GM12865 (cell line): Measurements from ENCODE around the gene EFHC1.

ENCODE experiments used
- DNase-seq: peaks from one replicate; pipeline ENCODE4 v3.0.0; 2010; ENCODE audit warnings: low read depth
- H3K4me3 ChIP-seq: 2 replicates; pipeline ENCODE4 v1.5.1; 2011; ENCODE audit warnings: mild to moderate bottlenecking, low read depth, low read length, control low read depth
- TF ChIP-seq, protein P1 (sequence below): IDR thresholded peaks from 2 replicates; pipeline ENCODE4 v1.5.1; 2011; ENCODE audit warnings: low read length, control low read depth, low read depth, inconsistent platforms; ENCODE audit not compliant: insufficient read depth; ENCODE audit errors: missing control alignments

EFHC1 gene

GRCh38 chr6:52494298-52495072 lies 74.3 kb downstream of the EFHC1 start:
- TF ChIP-seq, protein P1, sequence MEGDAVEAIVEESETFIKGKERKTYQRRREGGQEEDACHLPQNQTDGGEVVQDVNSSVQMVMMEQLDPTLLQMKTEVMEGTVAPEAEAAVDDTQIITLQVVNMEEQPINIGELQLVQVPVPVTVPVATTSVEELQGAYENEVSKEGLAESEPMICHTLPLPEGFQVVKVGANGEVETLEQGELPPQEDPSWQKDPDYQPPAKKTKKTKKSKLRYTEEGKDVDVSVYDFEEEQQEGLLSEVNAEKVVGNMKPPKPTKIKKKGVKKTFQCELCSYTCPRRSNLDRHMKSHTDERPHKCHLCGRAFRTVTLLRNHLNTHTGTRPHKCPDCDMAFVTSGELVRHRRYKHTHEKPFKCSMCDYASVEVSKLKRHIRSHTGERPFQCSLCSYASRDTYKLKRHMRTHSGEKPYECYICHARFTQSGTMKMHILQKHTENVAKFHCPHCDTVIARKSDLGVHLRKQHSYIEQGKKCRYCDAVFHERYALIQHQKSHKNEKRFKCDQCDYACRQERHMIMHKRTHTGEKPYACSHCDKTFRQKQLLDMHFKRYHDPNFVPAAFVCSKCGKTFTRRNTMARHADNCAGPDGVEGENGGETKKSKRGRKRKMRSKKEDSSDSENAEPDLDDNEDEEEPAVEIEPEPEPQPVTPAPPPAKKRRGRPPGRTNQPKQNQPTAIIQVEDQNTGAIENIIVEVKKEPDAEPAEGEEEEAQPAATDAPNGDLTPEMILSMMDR: no peak
- no peak for DNase-seq
- no peak overlapping the region for H3K4me3 ChIP-seq

DNA sequence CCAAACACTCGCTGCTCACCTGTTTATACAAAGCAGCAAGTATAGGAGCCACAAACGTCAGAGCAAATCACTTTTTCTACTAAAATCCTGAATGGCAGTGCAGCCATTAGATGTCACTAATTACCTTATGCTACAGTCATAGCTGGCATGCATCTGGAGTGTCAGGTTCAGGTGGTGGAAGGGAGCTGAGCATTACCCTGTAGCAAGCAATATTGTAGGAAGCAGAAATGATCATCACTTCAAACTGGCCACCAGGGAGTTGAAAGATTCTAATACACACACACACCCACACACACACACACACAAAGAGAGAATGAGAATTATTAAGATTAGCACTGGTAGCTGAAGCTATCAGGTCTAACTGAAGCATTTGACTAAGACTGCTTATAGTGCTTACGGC lies 75.8 kb downstream of the EFHC1 start:
- peak; percentile 51 for DNase-seq
- TF ChIP-seq, protein P1: no peak

DNA sequence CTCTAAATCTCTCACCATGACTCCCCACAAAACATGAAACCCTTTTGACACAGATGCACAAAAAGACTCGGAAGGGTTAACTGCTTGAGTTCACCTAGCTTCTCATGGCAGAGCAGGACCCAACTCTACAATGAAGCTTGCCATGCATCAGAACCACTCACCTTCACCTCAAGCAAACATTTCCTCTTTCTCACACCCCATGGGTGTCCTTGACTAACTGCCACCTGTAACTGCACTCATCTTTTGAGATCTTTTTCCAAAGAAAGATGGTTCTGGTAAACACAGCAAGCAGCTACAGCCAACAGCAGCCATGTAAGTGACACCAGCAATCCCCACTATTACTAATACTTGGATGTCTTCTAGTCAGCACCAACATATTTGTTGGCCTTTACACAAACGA lies 76.5 kb downstream of the EFHC1 start:
- no peak overlapping the region for H3K4me3 ChIP-seq
- TF ChIP-seq, protein P1: no peak
- DNase-seq: no peak

More for the DNA sequence above, 75.8 kb downstream of the EFHC1 start:
- H3K4me3 ChIP-seq: no peak overlapping the region

DNA sequence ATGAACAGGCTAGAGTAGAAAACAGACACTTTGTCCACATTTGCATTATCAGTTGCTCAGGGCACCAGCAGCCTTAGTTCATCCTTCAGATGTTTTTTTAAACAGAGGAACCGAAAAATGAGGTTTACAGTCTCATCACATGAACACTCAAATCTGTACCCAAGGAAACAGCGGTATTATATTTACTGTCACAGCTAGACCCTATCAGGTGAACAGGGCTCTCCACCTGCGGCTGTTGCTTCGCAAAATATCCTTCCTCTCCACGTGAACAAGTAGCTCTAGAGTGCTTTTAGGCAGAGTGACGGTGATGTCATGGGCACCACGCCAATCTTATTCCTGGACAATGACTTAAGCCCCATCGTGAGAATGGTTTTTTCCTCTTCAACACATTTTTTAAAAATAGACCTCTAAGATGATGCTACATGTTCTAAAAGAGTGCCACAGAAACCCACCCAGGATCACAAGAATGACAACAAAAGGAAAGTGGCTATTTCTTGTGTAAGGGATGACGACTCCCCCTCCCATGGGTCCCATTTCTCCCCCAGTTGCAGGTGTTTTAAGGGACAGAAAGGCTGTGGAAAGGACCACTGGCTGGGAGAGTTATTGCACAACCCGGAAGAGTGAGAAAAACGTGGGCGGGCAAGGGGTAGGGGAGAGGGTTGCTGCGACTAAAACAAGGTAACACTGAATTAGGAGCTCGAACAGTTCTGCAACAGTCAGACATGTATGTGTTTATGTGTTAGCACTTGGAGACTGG lies 77.7 kb downstream of the EFHC1 start:
- DNase-seq: peak; percentile 96
- TF ChIP-seq, protein P1: no peak
- H3K4me3 ChIP-seq: peak overlapping the region; percentile 58

- peak; percentile 89 for DNase-seq
- TF ChIP-seq, protein P1: no peak
Measured at GRCh38 chr6:52498538-52499017, 78.4 kb downstream of the EFHC1 start.

DNA sequence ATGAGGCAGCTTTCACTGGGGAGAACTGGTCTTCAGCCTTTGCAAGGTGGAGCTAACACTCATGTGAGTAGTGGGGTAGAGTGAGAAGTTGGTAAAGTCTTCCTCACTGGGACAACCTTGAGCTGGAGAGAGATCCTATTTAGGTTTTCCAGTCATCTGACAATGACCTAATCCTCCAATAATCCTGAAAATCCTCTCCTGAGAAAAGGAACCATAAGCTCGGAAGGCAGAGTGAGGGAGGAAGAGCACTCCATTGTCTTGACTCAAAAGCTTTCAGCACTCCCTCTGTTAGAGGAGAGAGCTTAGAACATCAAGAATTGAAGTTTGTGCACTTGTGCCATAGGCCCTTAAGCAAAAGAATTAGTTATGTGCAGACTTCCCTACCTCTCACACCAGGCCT lies 78.9 kb downstream of the EFHC1 start:
- TF ChIP-seq, protein P1: no peak
- DNase-seq: no peak
- peak overlapping the region; percentile 58; the same call in 1 of the 2 replicates for H3K4me3 ChIP-seq

More at GRCh38 chr6:52498538-52499017, 78.4 kb downstream of the EFHC1 start:
- peak overlapping the region; percentile 58 for H3K4me3 ChIP-seq
